Endothelial cell of umbilical vein (primary cell): ENCODE measurements around the gene RAB36. TPM values are rescaled to one million over a fixed set of nuclear protein-coding genes. Genes with fewer than 3 reads are reported as not detected.

Experiments used
- BruUV-seq: library from RNA; stranded (reverse); fragments of 400-500 nt; replicated peaks from 2 replicates; lab custom pipeline; 2021; lab: Mats Ljungman, UMichigan
- CTCF ChIA-PET: fragments of 300-600, 350-600 bp; sonication (Branson Sonifier 250); formaldehyde crosslinking; loops from one replicate; lab custom pipeline; 2021; ENCODE audit warnings: antibody characterized with exemption, inconsistent platforms; lab: Charles Lee
- POLR2A ChIA-PET: fragments of 300-600, 350-600 bp; sonication (Branson Sonifier 250); formaldehyde crosslinking; loops from one replicate; lab custom pipeline; 2021; ENCODE audit warnings: antibody characterized with exemption, inconsistent platforms; lab: Charles Lee
- DNase-seq: peaks from one replicate; pipeline ENCODE4 v3.0.0-alpha.2; 2011; ENCODE audit warnings: low read depth, low spot score
- FAIRE-seq: peaks from 2 replicates; lab custom pipeline; 2011; peaks lifted over from hg19 to GRCh38; lab: Jason Lieb, UNC
- H2AFZ ChIP-seq: 2 replicates; pipeline ENCODE4 v1.6.0; 2012; ENCODE audit warnings: low read depth, low read length, control low read depth, inconsistent platforms
- H3K27ac ChIP-seq: 2 replicates; pipeline ENCODE4 v1.5.1; 2011; ENCODE audit warnings: low read depth, mild to moderate bottlenecking, control low read depth, low read length, moderate library complexity; ENCODE audit not compliant: insufficient read depth
- H3K27me3 ChIP-seq, 2 experiments: 2 replicates each; pipeline versions ENCODE4 v1.6.0 to v1.6.1; 2011; ENCODE audit warnings: low read length in 2 of 2, mixed read lengths in 1 of 2; ENCODE audit not compliant: control insufficient read depth in 2 of 2, insufficient read depth in 2 of 2
- H3K36me3 ChIP-seq, 2 experiments: 2 replicates in 1 of 2; 3 replicates in 1 of 2; pipeline ENCODE4 v1.5.1; 2011; ENCODE audit warnings: low read length in 2 of 2, mild to moderate bottlenecking in 1 of 2, moderate library complexity in 1 of 2; ENCODE audit not compliant: control insufficient read depth in 2 of 2, insufficient read depth in 2 of 2; ENCODE audit errors: extremely low read depth in 1 of 2
- H3K4me1 ChIP-seq: 3 replicates; pipeline ENCODE4 v1.5.1; 2011; ENCODE audit warnings: mild to moderate bottlenecking, low read length; ENCODE audit not compliant: control insufficient read depth, insufficient read depth; ENCODE audit errors: extremely low read depth
- H3K4me2 ChIP-seq: 2 replicates; pipeline ENCODE4 v1.6.1; 2011; ENCODE audit warnings: low read length, control low read depth, mixed read lengths; ENCODE audit not compliant: insufficient read depth
- H3K4me3 ChIP-seq, 3 experiments: fragments of 200-600 bp in 1 of 3; sonication (generic), shearing (Covaris generic) in 1 of 3; replicated peaks in 1 of 3; 2 replicates each; pipeline ENCODE4 v1.5.1; 2011 to 2016; ENCODE audit warnings: control low read depth in 3 of 3, low read length in 3 of 3, mild to moderate bottlenecking in 2 of 3, inconsistent platforms in 1 of 3, low read depth in 1 of 3, moderate library complexity in 1 of 3; ENCODE audit not compliant: insufficient read depth in 1 of 3
- H3K79me2 ChIP-seq: 2 replicates; pipeline ENCODE4 v1.6.0; 2012; ENCODE audit warnings: low read length, inconsistent platforms; ENCODE audit not compliant: control insufficient read depth, insufficient read depth
- H3K9ac ChIP-seq: replicated peaks from 2 replicates; pipeline ENCODE3; 2011; ENCODE audit warnings: low read length, control low read depth; ENCODE audit not compliant: insufficient read depth; ENCODE audit errors: extremely low read depth
- H3K9me1 ChIP-seq: replicated peaks from 3 replicates; pipeline ENCODE4 v1.6.0; 2011; ENCODE audit warnings: mild to moderate bottlenecking, low read length; ENCODE audit not compliant: control insufficient read depth, insufficient read depth; ENCODE audit errors: extremely low read depth
- H3K9me3 ChIP-seq: replicated peaks from 2 replicates; pipeline ENCODE4 v1.5.1; 2012; ENCODE audit warnings: low read length, inconsistent platforms; ENCODE audit not compliant: control insufficient read depth, insufficient read depth
- H4K20me1 ChIP-seq: replicated peaks from 2 replicates; pipeline ENCODE3; 2011; ENCODE audit warnings: mild to moderate bottlenecking, low read length; ENCODE audit not compliant: control insufficient read depth, insufficient read depth; ENCODE audit errors: extremely low read depth
- CTCF ChIP-seq, 2 donors: IDR thresholded peaks; 1 replicate in 1 of 2; 2 replicates in 1 of 2; pipeline ENCODE4 v1.5.1; 2011; ENCODE audit warnings: low read length in 2 of 2, mild to moderate bottlenecking in 2 of 2, moderate library complexity in 2 of 2, control low read depth in 1 of 2, inconsistent platforms in 1 of 2, low read depth in 1 of 2; ENCODE audit not compliant: insufficient read depth in 1 of 2; ENCODE audit errors: extremely low read depth in 1 of 2
- GATA2 ChIP-seq: IDR thresholded peaks from 2 replicates; pipeline ENCODE4 v1.7.0; 2011; ENCODE audit warnings: low read depth, mild to moderate bottlenecking, moderate library complexity, mixed read lengths, low read length; ENCODE audit not compliant: insufficient read length, insufficient read depth
- MYC ChIP-seq: IDR thresholded peaks from one replicate; pipeline ENCODE4 v1.6.1; 2011; ENCODE audit warnings: mild to moderate bottlenecking, low read depth, low read length
- POLR2A ChIP-seq: IDR thresholded peaks from 2 replicates; pipeline ENCODE4 v1.6.1; 2012; ENCODE audit warnings: low read depth, mild to moderate bottlenecking, control low read depth, low read length
- POLR2AphosphoS5 ChIP-seq: IDR thresholded peaks from 2 replicates; pipeline ENCODE4 v1.6.1; 2012; ENCODE audit warnings: low read depth, mild to moderate bottlenecking, control low read depth, low read length, moderate library complexity; ENCODE audit not compliant: insufficient read depth
- dilution Hi-C: fragments of 300-500 bp; cut with MboI; formaldehyde crosslinking; loops from one replicate; pipeline ENCODE4 v1.15.0; 2019; ENCODE audit warnings: low sequenced_read_pairs; ENCODE audit not compliant: extremely low pct_ligation_motif_present
- intact Hi-C: fragments of 100-400 bp; cut with micrococcal nuclease; formaldehyde crosslinking; loops from one replicate; pipeline ENCODE4 v1.10.0; 2022
- polyA plus RNA-seq, 4 experiments: library from polyadenylated mRNA; depleted of rRNA in 3 of 4; stranded (reverse) in 3 of 4; unstranded in 1 of 4; fragments of >200 nt; gene quantifications; 2 replicates each; pipeline versions ENCODE4 v1.2.1 to v1.2.3, GENCODE V29; 2011 to 2012; ENCODE audit warnings: missing spikeins in 1 of 4
- total RNA-seq: library from RNA; stranded (reverse); gene quantifications from 2 replicates; pipeline ENCODE4 v1.2.3, GENCODE V29; 2021

The RAB36 gene
- total and polyA plus RNA-seq, 2 donors (not counting 3 experiments of a cell fraction or from before 2014, with no cell fraction given), result 2.7 to 3.1 TPM

- Histone ChIP-seq H3K9ac (no peak overlapping the region), H3K36me3 (no peaks in the 10 kb centered on the region), H3K4me3 (no peak overlapping the region), H3K9me3 (no peaks in the 10 kb centered on the region), H3K9me1 (no peaks in the 10 kb centered on the region), H3K27me3 (no peaks in the 10 kb centered on the region), H4K20me1 (no peaks in the 10 kb centered on the region), H3K4me2 (no peak overlapping the region), H3K4me1 (peaks cover 9% of the 10 kb centered on the region), H3K79me2 (no peaks in the 10 kb centered on the region), H3K27ac (no peak overlapping the region), H2AFZ (no peak overlapping the region)
- no peak for DNase-seq
- ChIA-PET CTCF (no interaction called here), POLR2A (no interaction called here)
- dilution Hi-C loops, result no loop called here
- BruUV-seq, result no TSS peak
- FAIRE-seq, result no peak
- intact Hi-C loops, result loop anchor here (10.0 kb wide), 1 partner anchor 242 kb away; no protein-coding TSS in a partner anchor
- TF ChIP-seq MYC, result no peak
- TF ChIP-seq POLR2A, result no peak
These were observed 2.2 kb upstream of the RAB36 start for GRCh38 chr22:23143119-23143518.

DNA sequence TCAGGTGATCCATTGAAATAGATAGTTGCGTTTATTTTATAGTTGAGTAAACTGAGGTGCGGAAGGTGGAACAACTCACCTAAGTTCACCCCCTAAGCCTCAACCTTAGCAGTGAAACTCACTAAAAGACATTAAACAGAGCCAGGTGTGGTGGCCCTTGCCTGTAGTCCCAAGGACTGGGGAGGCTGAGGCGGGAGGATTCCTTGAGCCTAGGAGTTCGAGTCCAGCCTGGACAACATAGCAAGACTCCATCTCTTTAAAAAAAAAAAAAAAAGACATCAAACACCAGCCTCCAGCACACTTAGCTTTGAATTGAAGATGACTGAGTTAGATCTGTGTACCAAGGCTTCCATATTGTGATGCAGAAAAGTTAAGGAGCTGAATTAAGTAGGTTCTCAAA, 845 bp upstream of the RAB36 start:
- FAIRE-seq (peak; percentile 59), DNase-seq (no peak)
- H3K4me1 ChIP-seq, result peaks cover 9% of the 10 kb centered on the region
- no peak overlapping the region for H3K27ac ChIP-seq
- no peaks in the 10 kb centered on the region for H3K36me3 ChIP-seq
- no peaks in the 10 kb centered on the region for H3K27me3 ChIP-seq
- no peaks in the 10 kb centered on the region for H3K9me3 ChIP-seq
- TF ChIP-seq CTCF (IDR thresholded peaks at IDR 0.05; ENCODE audit: extremely low read depth in 1 of 2, insufficient read depth in 1 of 2, low read depth in 1 of 2, low read length in 2 of 2), result no peak
- TF ChIP-seq GATA2, result no peak
- no peak for TF ChIP-seq MYC
- TF ChIP-seq POLR2AphosphoS5, result no peak
- no TSS peak for BruUV-seq
- ChIA-PET CTCF (interaction anchor here (0.9 to 3.0 kb wide), 7 partner anchors 13 to 241 kb away, joined by 3 to 16 read pairs (median 8); no protein-coding TSS in a partner anchor), POLR2A (interaction anchor here (0.7 kb wide), 1 partner anchor 147 kb away, joined by 3 read pairs; no protein-coding TSS in a partner anchor)
- H3K4me2 ChIP-seq, result peak overlapping the region; percentile 75
- intact Hi-C loops, result loop anchor here (10.0 kb wide), 1 partner anchor 240 kb away; no protein-coding TSS in a partner anchor
- H3K9ac ChIP-seq, result no peak overlapping the region
- H3K4me3 ChIP-seq, result no peak overlapping the region
- no peaks in the 10 kb centered on the region for H3K79me2 ChIP-seq
- peak overlapping the region; percentile 77 for H2AFZ ChIP-seq
- dilution Hi-C loops, result no loop called here
- H4K20me1 ChIP-seq, result no peaks in the 10 kb centered on the region
- H3K9me1 ChIP-seq, result no peaks in the 10 kb centered on the region
